Skeletal muscle tissue (tissue), 4 donors: Measurements from ENCODE around the gene NVL. TPM values are rescaled to one million over a fixed set of nuclear protein-coding genes. Genes with fewer than 3 reads are reported as not detected.

Experiments used
- H3K27ac ChIP-seq: one replicate; pipeline ENCODE4 v1.7.0; 2013; ENCODE audit warnings: mild to moderate bottlenecking, low read depth, low read length, inconsistent platforms
- H3K27me3 ChIP-seq, 3 donors: one replicate each; pipeline ENCODE4 v1.7.0; 2013; ENCODE audit warnings: low read length in 3 of 3; ENCODE audit not compliant: control insufficient read depth in 3 of 3, insufficient read depth in 3 of 3
- H3K36me3 ChIP-seq, 3 donors: one replicate each; pipeline ENCODE4 v1.7.0; 2013; ENCODE audit warnings: low read length in 3 of 3; ENCODE audit not compliant: control insufficient read depth in 3 of 3, insufficient read depth in 3 of 3
- H3K4me1 ChIP-seq, 3 donors: one replicate each; pipeline ENCODE4 v1.7.0; 2013; ENCODE audit warnings: low read length in 3 of 3, mild to moderate bottlenecking in 3 of 3; ENCODE audit not compliant: control insufficient read depth in 3 of 3, insufficient read depth in 3 of 3
- H3K4me3 ChIP-seq, 3 donors: one replicate each; pipeline ENCODE4 v1.7.0; 2013; ENCODE audit warnings: low read length in 3 of 3
- H3K9ac ChIP-seq, 3 donors: one replicate each; pipeline ENCODE4 v1.7.0; 2013; ENCODE audit warnings: low read length in 3 of 3, mild to moderate bottlenecking in 3 of 3, moderate library complexity in 2 of 3, low read depth in 1 of 3
- H3K9me3 ChIP-seq, 3 donors: one replicate each; pipeline ENCODE4 v1.7.0; 2013; ENCODE audit warnings: low read length in 3 of 3; ENCODE audit not compliant: control insufficient read depth in 3 of 3
- total RNA-seq: library from RNA; depleted of rRNA; stranded (reverse); fragments of >200 nt; gene quantifications from one replicate; pipeline ENCODE4 v1.2.3, GENCODE V29; 2014
- donor health status: Osteomylitis.

NVL gene
- total RNA-seq, 1 donor from 2014 or later: 26.6 TPM

GRCh38 chr1:224266915-224267856 is 62.8 kb downstream of the NVL start:
- no peaks in the 10 kb centered on the region for H3K9me3 ChIP-seq
- H3K36me3 ChIP-seq: peaks cover 0 to 18% (median 15%) of the 10 kb centered on the region in 3 donors
- H3K27me3 ChIP-seq: no peaks in the 10 kb centered on the region
- H3K27ac ChIP-seq: no peak overlapping the region
- no peak overlapping the region for H3K4me3 ChIP-seq
- H3K4me1 ChIP-seq: no peaks in the 10 kb centered on the region
- H3K9ac ChIP-seq: no peak overlapping the region

DNA sequence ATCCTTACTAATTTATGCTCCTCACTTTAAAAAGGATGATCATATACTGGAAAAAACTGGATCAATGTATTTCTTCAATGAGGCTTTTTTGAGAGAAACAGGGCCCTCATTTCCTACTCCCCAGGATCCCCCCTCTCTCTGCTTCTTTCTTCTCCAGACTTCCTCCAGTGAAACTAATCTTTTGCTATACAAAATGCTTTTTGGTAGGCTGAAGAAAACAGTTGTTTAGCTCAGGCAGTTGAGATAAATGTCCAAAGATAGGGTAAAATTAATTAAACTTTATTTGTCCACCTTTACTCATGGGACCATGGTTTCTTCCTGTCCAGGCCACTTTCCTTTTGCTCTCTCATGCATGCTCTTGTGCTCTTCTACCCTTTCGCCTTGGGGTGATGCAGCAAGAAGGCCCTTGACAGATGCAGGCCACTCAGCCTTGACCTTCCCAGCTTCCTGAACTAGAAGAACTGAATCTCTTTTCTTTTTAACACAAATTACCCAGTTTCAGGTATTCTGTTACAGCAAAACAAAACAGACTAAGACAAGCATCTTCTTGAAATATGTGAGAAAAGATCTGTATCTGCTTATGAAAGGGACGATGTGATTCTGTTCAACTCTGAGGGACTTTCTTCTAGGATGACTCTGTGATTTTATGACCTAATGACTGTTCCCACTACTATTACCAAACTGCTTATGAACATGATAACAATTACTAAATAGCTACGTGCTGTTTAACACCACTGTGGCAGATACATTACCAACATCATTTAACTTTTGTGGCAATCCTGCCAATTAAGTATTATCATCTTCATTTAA is 63.7 kb downstream of the NVL start:
- Histone ChIP-seq H3K27me3 (no peaks in the 10 kb centered on the region), H3K4me1 (no peaks in the 10 kb centered on the region), H3K4me3 (no peak overlapping the region), H3K27ac (no peak overlapping the region), H3K9ac (no peak overlapping the region), H3K9me3 (no peaks in the 10 kb centered on the region), H3K36me3 (peaks cover 0 to 18% (median 15%) of the 10 kb centered on the region in 3 donors)

- peaks cover 0 to 15% (median 12%) of the 10 kb centered on the region in 3 donors for H3K36me3 ChIP-seq
- H3K27ac ChIP-seq: no peak overlapping the region
- no peaks in the 10 kb centered on the region for H3K4me1 ChIP-seq
- no peaks in the 10 kb centered on the region for H3K27me3 ChIP-seq
- H3K9me3 ChIP-seq: no peaks in the 10 kb centered on the region
- H3K9ac ChIP-seq: no peak overlapping the region
- H3K4me3 ChIP-seq: no peak overlapping the region
Observed at GRCh38 chr1:224264321-224264720, 65.7 kb downstream of the NVL start.

GRCh38 chr1:224262373-224263054 is 67.5 kb downstream of the NVL start:
- Histone ChIP-seq H3K9me3 (no peaks in the 10 kb centered on the region), H3K27ac (no peak overlapping the region), H3K4me1 (no peaks in the 10 kb centered on the region), H3K27me3 (no peaks in the 10 kb centered on the region), H3K36me3 (peaks cover 0 to 12% (median 10%) of the 10 kb centered on the region in 3 donors), H3K9ac (no peak overlapping the region), H3K4me3 (no peak overlapping the region)

DNA sequence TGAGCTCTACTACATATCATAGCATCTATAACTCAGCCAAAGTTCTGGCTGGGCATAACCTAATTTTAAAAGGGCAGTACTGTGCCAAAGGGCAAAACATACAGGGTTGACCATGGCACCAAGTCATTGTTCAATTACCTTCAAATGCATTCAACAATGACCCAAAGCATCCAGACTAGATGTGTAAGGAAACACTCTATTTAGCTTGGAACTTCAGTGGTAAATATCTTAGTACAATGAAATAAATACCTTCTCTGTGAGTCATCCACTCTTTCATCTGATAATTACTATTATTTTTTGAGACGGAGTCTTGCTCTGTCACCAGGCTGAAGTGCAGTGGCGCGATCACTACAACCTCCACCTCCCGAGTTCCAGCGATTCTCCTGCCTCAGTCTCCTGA is 70.0 kb downstream of the NVL start:
- H3K4me1 ChIP-seq: no peaks in the 10 kb centered on the region
- no peaks in the 10 kb centered on the region for H3K9me3 ChIP-seq
- no peak overlapping the region for H3K27ac ChIP-seq
- peaks cover 0 to 4% (median 0%) of the 10 kb centered on the region in 3 donors for H3K36me3 ChIP-seq
- H3K4me3 ChIP-seq: no peak overlapping the region
- no peaks in the 10 kb centered on the region for H3K27me3 ChIP-seq
- H3K9ac ChIP-seq: no peak overlapping the region

GRCh38 chr1:224258351-224258750 is 71.6 kb downstream of the NVL start:
- H3K36me3 ChIP-seq: peaks cover 0 to 4% (median 0%) of the 10 kb centered on the region in 3 donors
- H3K27me3 ChIP-seq: no peaks in the 10 kb centered on the region
- no peaks in the 10 kb centered on the region for H3K4me1 ChIP-seq
- H3K27ac ChIP-seq: no peak overlapping the region
- no peaks in the 10 kb centered on the region for H3K9me3 ChIP-seq
- no peak overlapping the region for H3K9ac ChIP-seq
- H3K4me3 ChIP-seq: no peak overlapping the region

DNA sequence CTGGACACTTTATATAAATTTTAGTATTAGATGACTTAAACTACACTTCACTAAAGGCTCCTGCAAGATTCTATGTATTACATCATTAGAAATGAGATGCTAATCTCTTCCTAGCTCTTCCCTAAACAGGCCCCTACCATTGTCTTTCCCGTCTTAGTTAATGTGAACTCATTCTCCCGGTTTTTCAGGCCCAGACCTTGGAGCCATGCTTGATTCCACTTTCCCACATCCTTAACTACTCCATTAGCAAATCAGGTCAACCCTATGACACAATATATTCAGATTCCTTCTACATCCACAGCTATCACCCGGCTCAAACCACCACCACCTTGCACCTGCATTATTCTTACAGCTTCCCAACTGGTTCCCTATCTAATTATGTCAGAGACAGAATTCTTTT is 73.3 kb downstream of the NVL start:
- no peak overlapping the region for H3K4me3 ChIP-seq
- no peaks in the 10 kb centered on the region for H3K27me3 ChIP-seq
- H3K9me3 ChIP-seq: no peaks in the 10 kb centered on the region
- H3K36me3 ChIP-seq: no peaks in the 10 kb centered on the region
- no peaks in the 10 kb centered on the region for H3K4me1 ChIP-seq
- H3K9ac ChIP-seq: no peak overlapping the region
- H3K27ac ChIP-seq: no peak overlapping the region

DNA sequence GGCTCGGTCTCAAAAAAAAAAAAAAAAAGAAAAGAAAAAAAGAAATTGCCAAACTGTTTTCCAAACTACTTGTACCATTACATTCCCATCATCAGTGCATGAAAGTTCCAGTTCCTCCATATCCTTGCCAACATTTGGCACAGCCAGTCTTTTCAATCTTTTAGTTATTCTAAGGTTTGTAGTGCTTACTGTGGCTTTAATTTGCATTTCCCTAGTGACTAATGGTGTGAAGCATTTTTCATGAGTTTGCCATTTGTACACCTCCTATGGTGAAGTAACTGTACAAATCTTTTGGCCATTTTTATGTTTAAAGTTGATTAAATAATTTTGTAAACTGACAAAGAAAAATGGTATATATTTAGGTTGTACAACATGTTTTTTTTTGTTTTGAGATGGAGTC is 76.3 kb downstream of the NVL start:
- H3K27ac ChIP-seq: no peak overlapping the region

DNA sequence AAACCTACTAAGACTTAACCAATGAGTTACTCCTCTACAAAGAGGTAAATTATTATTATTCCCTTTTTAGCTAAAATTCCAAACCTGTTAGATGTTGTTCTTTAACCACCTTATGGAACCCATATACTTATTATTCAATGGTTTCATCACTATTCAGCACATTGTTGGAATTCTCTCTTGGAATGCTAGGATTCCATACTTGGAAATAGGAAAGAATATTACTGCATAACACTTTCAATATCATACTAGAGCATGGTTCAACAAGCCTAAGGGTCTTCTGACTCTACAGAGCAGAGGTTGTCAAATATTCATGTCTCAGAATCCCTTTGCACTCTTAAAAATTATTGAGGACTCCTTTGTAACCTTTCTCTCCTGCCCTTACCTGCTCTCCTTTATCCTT is 77.5 kb downstream of the NVL start:
- H3K27ac ChIP-seq: no peak overlapping the region
- no peaks in the 10 kb centered on the region for H3K4me1 ChIP-seq
- peaks cover 11 to 15% (median 11%) of the 10 kb centered on the region in 3 donors for H3K36me3 ChIP-seq
- no peaks in the 10 kb centered on the region for H3K9me3 ChIP-seq
- no peak overlapping the region for H3K4me3 ChIP-seq
- H3K27me3 ChIP-seq: no peaks in the 10 kb centered on the region
- H3K9ac ChIP-seq: no peak overlapping the region

More for the DNA sequence above, 76.3 kb downstream of the NVL start:
- H3K4me1 ChIP-seq: no peaks in the 10 kb centered on the region
- no peak overlapping the region for H3K4me3 ChIP-seq
- H3K9ac ChIP-seq: no peak overlapping the region
- H3K27me3 ChIP-seq: no peaks in the 10 kb centered on the region
- H3K36me3 ChIP-seq: peaks cover 4 to 6% (median 4%) of the 10 kb centered on the region in 3 donors
- H3K9me3 ChIP-seq: no peaks in the 10 kb centered on the region
